22Rv1 (cell line): ENCODE data around the gene PDZRN3.

Source experiments
- CTCF ChIP-seq: fragments of 450-650 bp; IDR thresholded peaks from 2 replicates; pipeline ENCODE4 v1.5.1; 2017; ENCODE audit warnings: mild to moderate bottlenecking
- ZFX ChIP-seq: fragments of 450-650 bp; IDR thresholded peaks from 2 replicates; pipeline ENCODE4 v1.6.1; 2017; ENCODE audit warnings: antibody characterized with exemption, borderline replicate concordance

- no peak for TF ChIP-seq CTCF
- no peak for TF ChIP-seq ZFX
Measured at GRCh38 chr3:73385568-73385967, 239.2 kb downstream of the PDZRN3 start.
